HFFc6 (cell line): Measurements from ENCODE around the gene C1QTNF9. TPM values are rescaled to one million over a fixed set of nuclear protein-coding genes. Genes with fewer than 3 reads are reported as not detected.
"Not testable (repeated sequence)": the region's sequence is repeated elsewhere in the genome, so short reads cannot be mapped to it uniquely, and the experiment has no call there.

ENCODE experiments used
- DNase-seq: peaks from one replicate; pipeline ENCODE4 v3.0.0-alpha.2; 2018
- H3K27ac Mint-ChIP-seq: 2 replicates; pipeline ENCODE4 v1.8.0; 2020; ENCODE audit warnings: mild to moderate bottlenecking, mixed read lengths
- H3K27me3 Mint-ChIP-seq: 2 replicates; pipeline ENCODE4 v1.8.0; 2021; ENCODE audit warnings: mild to moderate bottlenecking, moderate library complexity, mixed read lengths; ENCODE audit not compliant: insufficient read depth
- H3K36me3 Mint-ChIP-seq: 2 replicates; pipeline ENCODE4 v1.8.0; 2021; ENCODE audit warnings: low read depth, mixed read lengths
- H3K4me1 Mint-ChIP-seq: 2 replicates; pipeline ENCODE4 v1.8.0; 2020; ENCODE audit warnings: low read depth, mixed read lengths
- H3K4me3 Mint-ChIP-seq: 2 replicates; pipeline ENCODE4 v1.8.0; 2020; ENCODE audit warnings: mild to moderate bottlenecking, moderate library complexity, mixed read lengths
- H3K9me3 Mint-ChIP-seq: 2 replicates; pipeline ENCODE4 v1.8.0; 2020; ENCODE audit warnings: mild to moderate bottlenecking, mixed read lengths
- CTCF ChIP-seq: fragments of 200-600 bp; sonication (generic); IDR thresholded peaks from 2 replicates; pipeline ENCODE4 v1.5.0; 2021; ENCODE audit warnings: antibody characterized with exemption, mild to moderate bottlenecking
- total RNA-seq, 6 experiments: library from RNA; stranded (reverse); fragmentation: NEBNext Ultra II Directional; extraction: Animal tissue kit (Norgen Biotek cat#: 25700); gene quantifications; 2 replicates in 1 of 6; 3 replicates in 5 of 6; pipeline ENCODE4 v1.2.3, GENCODE V29; 2021

C1QTNF9 gene
- total RNA-seq, 6 experiments from 2014 or later: not detected

GRCh38 chr13:24353736-24354135, 44.4 kb downstream of the C1QTNF9 start:
- Mint-ChIP-seq H3K36me3 (no peaks in the 10 kb centered on the region), H3K27me3 (peaks cover 2% of the 10 kb centered on the region), H3K27ac (no peak overlapping the region), H3K4me1 (no peaks in the 10 kb centered on the region), H3K9me3 (no peaks in the 10 kb centered on the region), H3K4me3 (no peak overlapping the region)
- DNase-seq: no peak
- TF ChIP-seq CTCF: no peak

GRCh38 chr13:24355103-24355502, 45.7 kb downstream of the C1QTNF9 start:
- Mint-ChIP-seq H3K27me3 (peaks cover 6% of the 10 kb centered on the region), H3K4me1 (no peaks in the 10 kb centered on the region), H3K9me3 (no peaks in the 10 kb centered on the region), H3K27ac (no peak overlapping the region), H3K4me3 (no peak overlapping the region), H3K36me3 (no peaks in the 10 kb centered on the region)
- DNase-seq: no peak
- TF ChIP-seq CTCF: no peak

GRCh38 chr13:24356270-24356669, 46.9 kb downstream of the C1QTNF9 start:
- Mint-ChIP-seq H3K4me3 (no peak overlapping the region), H3K9me3 (no peaks in the 10 kb centered on the region), H3K4me1 (no peaks in the 10 kb centered on the region), H3K27me3 (peaks cover 6% of the 10 kb centered on the region), H3K27ac (no peak overlapping the region), H3K36me3 (no peaks in the 10 kb centered on the region)
- no peak for DNase-seq
- TF ChIP-seq CTCF: no peak

- Mint-ChIP-seq H3K27me3 (peaks cover 6% of the 10 kb centered on the region; the same call in 1 of the 2 replicates), H3K9me3 (no peaks in the 10 kb centered on the region), H3K27ac (no peak overlapping the region), H3K4me1 (no peaks in the 10 kb centered on the region), H3K4me3 (no peak overlapping the region), H3K36me3 (no peaks in the 10 kb centered on the region)
- TF ChIP-seq CTCF: no peak
- no peak for DNase-seq
Observed at GRCh38 chr13:24356837-24357236, 47.5 kb downstream of the C1QTNF9 start.

- no peak overlapping the region for H3K27ac Mint-ChIP-seq
- H3K9me3 Mint-ChIP-seq: no peaks in the 10 kb centered on the region
- no peak for DNase-seq
- H3K27me3 Mint-ChIP-seq: peaks cover 6% of the 10 kb centered on the region
- no peak overlapping the region for H3K4me3 Mint-ChIP-seq
- no peaks in the 10 kb centered on the region for H3K36me3 Mint-ChIP-seq
- H3K4me1 Mint-ChIP-seq: no peaks in the 10 kb centered on the region
- no peak for TF ChIP-seq CTCF
Observed at GRCh38 chr13:24357756-24358155, 48.4 kb downstream of the C1QTNF9 start.

GRCh38 chr13:24358836-24359235, 49.5 kb downstream of the C1QTNF9 start:
- H3K4me1 Mint-ChIP-seq: not testable (repeated sequence)

GRCh38 chr13:24359252-24359651, 49.9 kb downstream of the C1QTNF9 start:
- not testable (repeated sequence) for H3K4me3 Mint-ChIP-seq, H3K9me3 Mint-ChIP-seq, H3K27ac Mint-ChIP-seq, H3K27me3 Mint-ChIP-seq, H3K4me1 Mint-ChIP-seq, DNase-seq, H3K36me3 Mint-ChIP-seq

More at GRCh38 chr13:24358836-24359235, 49.5 kb downstream of the C1QTNF9 start:
- not testable (repeated sequence) for DNase-seq, H3K36me3 Mint-ChIP-seq, H3K27me3 Mint-ChIP-seq, H3K4me3 Mint-ChIP-seq, H3K9me3 Mint-ChIP-seq, H3K27ac Mint-ChIP-seq
